ENCODE data around the gene TOP1.

- TF ChIP-seq EZH2phosphoT487 (IDR thresholded peaks at IDR 0.05; ENCODE audit: borderline replicate concordance, low read depth) (no peak), CTCF (IDR thresholded peaks at IDR 0.05) (peak; percentile 68), MEF2A (IDR thresholded peaks at IDR 0.05; ENCODE audit: borderline replicate concordance, low read depth) (no peak), JUND (IDR thresholded peaks at IDR 0.05) (no peak)
These were observed 106.7 kb downstream of the TOP1 start for GRCh38 chr20:41135187-41135887.
